HCT116 (cell line): ENCODE data around the gene TMEM53. TPM values are rescaled to one million over a fixed set of nuclear protein-coding genes. Genes with fewer than 3 reads are reported as not detected.

Experiments
- ATAC-seq: fragments of 200-7000 bp; cut with Tn5 transposase; 2 replicates; pipeline ENCODE4 v1.9.1; 2020; ENCODE audit warnings: mild to moderate bottlenecking, moderate library complexity
- BruUV-seq: library from RNA; stranded (reverse); fragments of 400-500 nt; replicated peaks from 2 replicates; lab custom pipeline; 2021; lab: Mats Ljungman, UMichigan
- CTCF ChIA-PET: fragments of 300-600 bp; sonication (Branson Sonifier 250); formaldehyde crosslinking; loops from one replicate; lab custom pipeline; 2021; ENCODE audit warnings: antibody characterized with exemption; lab: Charles Lee
- POLR2A ChIA-PET: fragments of 300-600, 350-600 bp; sonication (Branson Sonifier 250); formaldehyde crosslinking; loops from one replicate; lab custom pipeline; 2021; ENCODE audit warnings: antibody characterized with exemption; lab: Charles Lee
- RAD21 ChIA-PET, 2 experiments: fragments of 300-600 bp; sonication (Branson Sonifier 250); formaldehyde crosslinking; loops; one replicate each; lab custom pipeline; 2023; ENCODE audit warnings: low total read pairs in 2 of 2; ENCODE audit not compliant: uncharacterized antibody in 2 of 2, unreplicated experiment in 2 of 2, low non-redundant PET in 1 of 2; lab: Charles Lee
- DNase-seq: peaks from one replicate; pipeline ENCODE4 v3.0.0-alpha.2; 2010; ENCODE audit warnings: low read depth, low spot score
- H2AFZ ChIP-seq: fragments of 200-600 bp; shearing (Covaris generic), sonication (generic); 2 replicates; pipeline ENCODE4 v1.6.1; 2017; ENCODE audit warnings: low read depth, mixed run types, mixed read lengths, antibody characterized with exemption, low read length; ENCODE audit not compliant: poor library complexity, severe bottlenecking
- H3K27ac ChIP-seq: 2 replicates; pipeline ENCODE4 v1.5.1; 2012; ENCODE audit warnings: low read depth, low read length
- H3K27me3 ChIP-seq: fragments of 200-600 bp; sonication (generic); 2 replicates; pipeline ENCODE4 v1.6.1; 2016; ENCODE audit warnings: mixed run types, low read length, mixed read lengths; ENCODE audit not compliant: insufficient read depth
- H3K36me3 ChIP-seq, 2 experiments: fragments of 200-500 bp in 1 of 2; fragments of 200-600 bp in 1 of 2; sonication (Bioruptor generic) in 1 of 2; sonication (generic) in 1 of 2; 2 replicates each; pipeline versions ENCODE4 v1.5.1 to v1.6.1; 2014 to 2016; ENCODE audit warnings: low read length in 2 of 2, inconsistent platforms in 1 of 2, mixed read lengths in 1 of 2, mixed run types in 1 of 2; ENCODE audit not compliant: insufficient read depth in 2 of 2, control insufficient read depth in 1 of 2
- H3K4me1 ChIP-seq, 2 experiments: fragments of 200-600 bp in 1 of 2; sonication (generic) in 1 of 2; 2 replicates each; pipeline versions ENCODE4 v1.5.1 to v1.6.1; 2012 to 2017; ENCODE audit warnings: low read length in 2 of 2, inconsistent platforms in 1 of 2, mild to moderate bottlenecking in 1 of 2, mixed read lengths in 1 of 2, mixed run types in 1 of 2, moderate library complexity in 1 of 2; ENCODE audit not compliant: insufficient read depth in 2 of 2, control insufficient read depth in 1 of 2
- H3K4me2 ChIP-seq: fragments of 200-600 bp; sonication (generic); 2 replicates; pipeline ENCODE4 v1.6.1; 2017; ENCODE audit warnings: mixed run types, low read length, mixed read lengths
- H3K4me3 ChIP-seq, 2 experiments: fragments of 200-600 bp in 1 of 2; sonication (generic) in 1 of 2; replicated peaks in 1 of 2; 2 replicates each; pipeline ENCODE4 v1.5.1; 2011 to 2016; ENCODE audit warnings: low read length in 2 of 2, control low read depth in 1 of 2, low read depth in 1 of 2, mild to moderate bottlenecking in 1 of 2, mixed read lengths in 1 of 2, mixed run types in 1 of 2
- H3K79me2 ChIP-seq: fragments of 200-600 bp; sonication (generic); 2 replicates; pipeline ENCODE4 v1.6.1; 2017; ENCODE audit warnings: mild to moderate bottlenecking, mixed run types, low read length, moderate library complexity, mixed read lengths; ENCODE audit not compliant: insufficient read depth
- H3K9ac ChIP-seq: fragments of 200-600 bp; sonication (generic); 2 replicates; pipeline ENCODE4 v1.6.1; 2016; ENCODE audit warnings: low read length, mixed read lengths
- H3K9me2 ChIP-seq: fragments of 200-600 bp; sonication (generic), shearing (Covaris generic); 2 replicates; pipeline ENCODE4 v1.6.1; 2017; ENCODE audit warnings: mixed run types, mild to moderate bottlenecking, moderate library complexity; ENCODE audit not compliant: insufficient read depth
- H3K9me3 ChIP-seq, 2 experiments: fragments of 200-500 bp in 1 of 2; fragments of 200-600 bp in 1 of 2; sonication (Bioruptor generic) in 1 of 2; sonication (generic) in 1 of 2; 2 replicates each; pipeline ENCODE4 v1.6.1; 2014 to 2017; ENCODE audit warnings: low read length in 2 of 2, mixed read lengths in 2 of 2, inconsistent platforms in 1 of 2, low read depth in 1 of 2, mild to moderate bottlenecking in 1 of 2, mixed run types in 1 of 2, moderate library complexity in 1 of 2; ENCODE audit not compliant: control insufficient read depth in 1 of 2, insufficient read depth in 1 of 2
- H4K20me1 ChIP-seq: fragments of 200-600 bp; sonication (generic), shearing (Covaris generic); 2 replicates; pipeline ENCODE4 v1.6.1; 2017; ENCODE audit warnings: mixed run types, mild to moderate bottlenecking, moderate library complexity; ENCODE audit not compliant: insufficient read depth
- CBX3 ChIP-seq: IDR thresholded peaks from 2 replicates; pipeline ENCODE4 v1.6.1; 2012; ENCODE audit warnings: low read depth
- CTCF ChIP-seq, 3 experiments: fragments of 200-600 bp in 1 of 3; sonication (generic) in 1 of 3; IDR thresholded peaks in 2 of 3; conservative IDR thresholded peaks in 1 of 3; 2 replicates each; pipeline ENCODE4 v1.5.1; 2012 to 2017; ENCODE audit warnings: low read depth in 2 of 3, low read length in 2 of 3, antibody characterized with exemption in 1 of 3, borderline replicate concordance in 1 of 3, control low read depth in 1 of 3, mild to moderate bottlenecking in 1 of 3, mixed read lengths in 1 of 3, mixed run types in 1 of 3, moderate library complexity in 1 of 3; ENCODE audit not compliant: insufficient read depth in 1 of 3
- EGR1 ChIP-seq: IDR thresholded peaks from 2 replicates; pipeline ENCODE4 v1.6.1; 2012; ENCODE audit warnings: low read depth
- EZH2 ChIP-seq: fragments of 200-600 bp; sonication (generic); IDR thresholded peaks from 2 replicates; pipeline ENCODE4 v1.6.1; 2017; ENCODE audit warnings: antibody characterized with exemption, mixed run types
- FOSL1 ChIP-seq: IDR thresholded peaks from 2 replicates; pipeline ENCODE4 v1.6.1; 2012; ENCODE audit warnings: low read depth
- JUND ChIP-seq: IDR thresholded peaks from 2 replicates; pipeline ENCODE4 v1.6.1; 2012
- MAX ChIP-seq: IDR thresholded peaks from 2 replicates; pipeline ENCODE4 v1.6.1; 2012
- POLR2A ChIP-seq: IDR thresholded peaks from 2 replicates; pipeline ENCODE4 v1.7.0; 2011; ENCODE audit warnings: borderline replicate concordance; ENCODE audit not compliant: insufficient read depth, insufficient read length; ENCODE audit errors: extremely low read depth
- POLR2AphosphoS5 ChIP-seq: IDR thresholded peaks from 2 replicates; pipeline ENCODE4 v1.6.1; 2011; ENCODE audit warnings: mild to moderate bottlenecking, low read depth, low read length, moderate library complexity
- RAD21 ChIP-seq: IDR thresholded peaks from 2 replicates; pipeline ENCODE4 v1.6.1; 2012; ENCODE audit warnings: low read depth, mild to moderate bottlenecking
- REST ChIP-seq: IDR thresholded peaks from 2 replicates; pipeline ENCODE4 v1.6.1; 2012; ENCODE audit warnings: low read depth
- SIN3A ChIP-seq: IDR thresholded peaks from 2 replicates; pipeline ENCODE4 v1.6.1; 2012; ENCODE audit warnings: low read depth
- SP1 ChIP-seq: IDR thresholded peaks from 2 replicates; pipeline ENCODE4 v1.6.1; 2012; ENCODE audit warnings: low read depth
- SRF ChIP-seq: IDR thresholded peaks from 2 replicates; pipeline ENCODE4 v1.6.1; 2012; ENCODE audit warnings: low read depth
- ZBTB33 ChIP-seq: IDR thresholded peaks from 2 replicates; pipeline ENCODE4 v1.6.1; 2011; ENCODE audit warnings: mild to moderate bottlenecking, low read length, moderate library complexity; ENCODE audit not compliant: insufficient replicate concordance; ENCODE audit errors: extremely low read depth
- ZNF274 ChIP-seq: fragments of 200-500 bp; sonication (Bioruptor generic); IDR thresholded peaks from 2 replicates; pipeline ENCODE4 v1.6.1; 2014; ENCODE audit warnings: mild to moderate bottlenecking, low read depth, low read length, inconsistent platforms
- intact Hi-C: fragments of 100-400 bp; cut with micrococcal nuclease; formaldehyde crosslinking; loops from 2 replicates; pipeline ENCODE4 v1.10.0; 2022
- total RNA-seq: library from RNA; stranded (reverse); gene quantifications from one replicate; pipeline ENCODE4 v1.2.1, GENCODE V29; 2021; ENCODE audit not compliant: unreplicated experiment
- TF ChIP-seq, protein P1 (sequence below): IDR thresholded peaks from 2 replicates; pipeline ENCODE4 v1.6.1; 2012

Gene TMEM53
- total RNA-seq, 1 experiment from 2014 or later, result 10.8 TPM

DNA sequence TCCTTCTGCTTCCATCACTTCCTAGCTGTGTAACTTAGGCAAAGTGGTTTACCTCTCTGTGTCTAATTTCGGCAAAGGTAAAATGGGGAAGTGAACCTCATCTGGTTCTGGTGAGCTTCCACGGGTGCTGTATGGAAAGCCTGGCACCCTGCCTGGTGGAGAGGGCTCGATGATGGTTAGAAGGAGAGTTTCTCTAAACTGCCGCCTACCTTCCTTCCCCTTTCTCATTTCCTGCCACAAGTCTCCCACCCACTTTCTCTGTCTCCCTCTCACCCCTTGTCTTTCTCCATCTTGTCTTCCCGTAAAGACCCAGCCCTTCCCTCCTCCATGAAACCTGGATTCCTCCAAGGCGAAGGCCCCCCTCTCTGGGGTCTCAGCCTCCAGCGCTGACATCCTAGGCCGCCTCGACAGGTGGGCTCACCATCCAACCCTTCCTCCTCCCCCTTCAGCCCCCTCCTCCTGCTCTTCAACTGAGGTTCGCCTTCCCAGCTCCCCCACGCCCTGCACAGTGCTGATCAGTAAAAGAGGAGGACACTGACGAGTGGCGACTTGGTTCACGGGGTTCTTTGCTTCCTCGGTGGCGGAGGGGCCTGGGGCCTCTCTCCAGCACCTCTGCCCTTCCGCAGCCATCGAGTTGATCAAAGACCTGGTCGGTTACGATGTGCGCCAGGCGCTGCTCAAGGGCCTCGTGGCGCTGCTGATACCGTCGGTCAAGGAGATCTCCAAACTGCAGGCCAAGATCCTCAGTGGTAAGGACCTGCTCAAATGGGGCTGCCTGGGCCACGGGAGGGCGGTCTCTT is 49.4 kb upstream of the TMEM53 start:
- H3K9me3 ChIP-seq, result no peaks in the 10 kb centered on the region
- peaks cover 17 to 48% of the 10 kb centered on the region in 2 experiments for H3K4me1 ChIP-seq

More for the DNA sequence above, 49.4 kb upstream of the TMEM53 start:
- Histone ChIP-seq H3K36me3 (no peaks in the 10 kb centered on the region), H3K9ac (no peak overlapping the region), H3K9me2 (no peaks in the 10 kb centered on the region), H3K27ac (no peak overlapping the region; the same call in 1 of the 2 replicates), H3K79me2 (no peaks in the 10 kb centered on the region), H3K4me3 (no peak overlapping the region), H2AFZ (no peak overlapping the region), H3K27me3 (no peaks in the 10 kb centered on the region), H3K4me2 (no peak overlapping the region), H4K20me1 (no peaks in the 10 kb centered on the region)
- TF ChIP-seq CBX3 (no peak), CTCF (IDR thresholded peaks at IDR 0.05 in 2 of 3, conservative IDR thresholded peaks at IDR 0.05 in 1 of 3; ENCODE audit: borderline replicate concordance in 1 of 3, insufficient read depth in 1 of 3, low read depth in 2 of 3, low read length in 2 of 3) (no peak), POLR2A (no peak), RAD21 (no peak), FOSL1 (no peak), SP1 (no peak), REST (no peak), SRF (no peak), SIN3A (no peak), MAX (no peak), JUND (no peak), EZH2 (no peak), ZNF274 (no peak), ZBTB33 (no peak), EGR1 (no peak), POLR2AphosphoS5 (no peak)
- TF ChIP-seq, protein P1, sequence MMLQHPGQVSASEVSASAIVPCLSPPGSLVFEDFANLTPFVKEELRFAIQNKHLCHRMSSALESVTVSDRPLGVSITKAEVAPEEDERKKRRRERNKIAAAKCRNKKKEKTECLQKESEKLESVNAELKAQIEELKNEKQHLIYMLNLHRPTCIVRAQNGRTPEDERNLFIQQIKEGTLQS, result no peak
- intact Hi-C loops, result no loop called here
- no peak for ATAC-seq
- RAD21 ChIA-PET, result no interaction called here
- CTCF ChIA-PET, result no interaction called here
- no peak for DNase-seq
- no TSS peak for BruUV-seq
- POLR2A ChIA-PET, result interaction anchor here (0.7 to 3.8 kb wide), 2 partner anchors 8 to 570 kb away, joined by 3 to 461 read pairs; partner anchors contain the start of gene RNU5D-1
